Ascending aorta (tissue), 2 donors: ENCODE data around the gene HOXB5. TPM values are rescaled to one million over a fixed set of nuclear protein-coding genes. Genes with fewer than 3 reads are reported as not detected.

Source experiments
- DNase-seq, 2 donors: peaks; one replicate each; pipeline ENCODE4 v3.0.0-alpha.2; 2019; ENCODE audit warnings: low spot score in 2 of 2
- H3K27ac ChIP-seq, 2 donors: fragments of 200-600 bp; sonication (generic); one replicate each; pipeline ENCODE4 v1.5.1; 2016 to 2017; ENCODE audit warnings: mild to moderate bottlenecking in 1 of 2
- H3K27me3 ChIP-seq: fragments of 200-600 bp; sonication (generic); one replicate; pipeline ENCODE4 v1.5.1; 2017
- H3K36me3 ChIP-seq, 2 donors: fragments of 200-600 bp; sonication (generic); one replicate each; pipeline ENCODE4 v1.5.1; 2016
- H3K4me1 ChIP-seq, 2 donors: fragments of 200-600 bp; sonication (generic); one replicate each; pipeline ENCODE4 v1.5.1; 2016 to 2017; ENCODE audit warnings: mild to moderate bottlenecking in 1 of 2
- H3K4me3 ChIP-seq, 2 donors: fragments of 200-600 bp; sonication (generic); one replicate each; pipeline ENCODE4 v1.5.1; 2016 to 2017; ENCODE audit warnings: mild to moderate bottlenecking in 1 of 2
- H3K9me3 ChIP-seq, 2 donors: fragments of 200-600 bp; sonication (generic); one replicate each; pipeline ENCODE4 v1.5.1; 2016
- CTCF ChIP-seq, 3 experiments: fragments of 200-600 bp in 2 of 3; fragments of 450-650 bp in 1 of 3; sonication (generic) in 2 of 3; IDR thresholded peaks; one replicate each; pipeline ENCODE4 v1.5.1; 2016 to 2019; ENCODE audit warnings: antibody characterized with exemption in 3 of 3, mild to moderate bottlenecking in 1 of 3, moderate library complexity in 1 of 3
- intact Hi-C: fragments of 100-400 bp; cut with DNase I; formaldehyde crosslinking; loops from one replicate; pipeline ENCODE4 v1.15.1; 2023
- total RNA-seq: library from RNA; depleted of rRNA; stranded (reverse); fragments of >200 nt; gene quantifications from one replicate; pipeline ENCODE4 v1.1.0, GENCODE V29; 2016

HOXB5 gene
- total RNA-seq, 1 donor from 2014 or later: 0.53 TPM

- H3K36me3 ChIP-seq: no peaks in the 10 kb centered on the region
- H3K4me3 ChIP-seq: no peak overlapping the region
- DNase-seq: no peak
- TF ChIP-seq CTCF (IDR thresholded peaks at IDR 0.05): no peak
- peaks cover 17% of the 10 kb centered on the region for H3K27me3 ChIP-seq
- intact Hi-C loops: no loop called here
- H3K27ac ChIP-seq: no peak overlapping the region
- no peaks in the 10 kb centered on the region for H3K4me1 ChIP-seq
- no peaks in the 10 kb centered on the region for H3K9me3 ChIP-seq
These were observed 41.1 kb upstream of the HOXB5 start for GRCh38 chr17:48634493-48635208.

- TF ChIP-seq CTCF (IDR thresholded peaks at IDR 0.05): no peak
- no peaks in the 10 kb centered on the region for H3K4me1 ChIP-seq
- no peak for DNase-seq
- H3K36me3 ChIP-seq: no peaks in the 10 kb centered on the region
- intact Hi-C loops: no loop called here
- no peak overlapping the region for H3K4me3 ChIP-seq
- no peaks in the 10 kb centered on the region for H3K9me3 ChIP-seq
- peaks cover 17% of the 10 kb centered on the region for H3K27me3 ChIP-seq
- H3K27ac ChIP-seq: no peak overlapping the region
These were observed 39.7 kb upstream of the HOXB5 start for GRCh38 chr17:48633266-48633677.

- H3K36me3 ChIP-seq: no peaks in the 10 kb centered on the region
- H3K27ac ChIP-seq: no peak overlapping the region
- H3K4me1 ChIP-seq: no peaks in the 10 kb centered on the region
- peaks cover 20% of the 10 kb centered on the region for H3K27me3 ChIP-seq
- H3K9me3 ChIP-seq: no peaks in the 10 kb centered on the region
- intact Hi-C loops: no loop called here
- H3K4me3 ChIP-seq: no peak overlapping the region
- DNase-seq: no peak
- no peak for TF ChIP-seq CTCF (IDR thresholded peaks at IDR 0.05)
These were observed 39.1 kb upstream of the HOXB5 start for GRCh38 chr17:48632579-48633265.

GRCh38 chr17:48631693-48632578, 38.4 kb upstream of the HOXB5 start:
- intact Hi-C loops: no loop called here
- DNase-seq: no peak

More at GRCh38 chr17:48631693-48632578, 38.4 kb upstream of the HOXB5 start:
- peaks cover 0 to under 1% of the 10 kb centered on the region in 2 donors for H3K4me1 ChIP-seq
- peaks cover 22% of the 10 kb centered on the region for H3K27me3 ChIP-seq
- TF ChIP-seq CTCF (IDR thresholded peaks at IDR 0.05): no peak
- H3K27ac ChIP-seq: no peak overlapping the region
- no peaks in the 10 kb centered on the region for H3K9me3 ChIP-seq
- H3K36me3 ChIP-seq: no peaks in the 10 kb centered on the region
- H3K4me3 ChIP-seq: no peak overlapping the region
